NCI-H510A treated with DMSO at 0.1 percent for 48 hours (cell line): ENCODE measurements around the gene ATP6V0C.

ENCODE experiments used
- DNase-seq: peaks from one replicate; lab custom pipeline; 2025; lab: John Stamatoyannopoulos, UW

The ATP6V0C gene

GRCh38 chr16:2513405-2514332, at the start of gene ATP6V0C:
ATP6V0C (plus strand) TSS chr16:2513952; CDS start chr16:2514104, 152 bp downstream.
- peak; percentile 84 for DNase-seq

- no peak for DNase-seq
These were observed 49.4 kb upstream of the ATP6V0C start for GRCh38 chr16:2464333-2464732.

GRCh38 chr16:2465653-2466415, 47.9 kb upstream of the ATP6V0C start:
- DNase-seq: no peak

- no peak for DNase-seq
These were observed 46.9 kb upstream of the ATP6V0C start for GRCh38 chr16:2466667-2467527.

- DNase-seq: peak; percentile 37
These were observed 46.1 kb upstream of the ATP6V0C start for GRCh38 chr16:2467528-2468232.

GRCh38 chr16:2468233-2468724, 45.5 kb upstream of the ATP6V0C start:
- no peak for DNase-seq

GRCh38 chr16:2468725-2469398, 44.9 kb upstream of the ATP6V0C start:
- DNase-seq: peak; percentile 63

GRCh38 chr16:2469399-2470233, 44.1 kb upstream of the ATP6V0C start:
- peak; percentile 30 for DNase-seq

GRCh38 chr16:2470234-2470601, 43.5 kb upstream of the ATP6V0C start:
- DNase-seq: no peak

GRCh38 chr16:2470603-2471015, 43.1 kb upstream of the ATP6V0C start:
- DNase-seq: peak; percentile 21

- no peak for DNase-seq
These were observed 42.6 kb upstream of the ATP6V0C start, which contains the start of gene NTN3 for GRCh38 chr16:2471016-2471652. NTN3 (plus strand) TSS chr16:2471297; CDS start chr16:2471702, 405 bp downstream.

- DNase-seq: no peak
These were observed 41.9 kb upstream of the ATP6V0C start for GRCh38 chr16:2471653-2472487.

GRCh38 chr16:2472488-2472864, 41.3 kb upstream of the ATP6V0C start:
- DNase-seq: no peak

GRCh38 chr16:2472885-2473445, 40.8 kb upstream of the ATP6V0C start:
- DNase-seq: no peak

GRCh38 chr16:2473446-2473926, 40.3 kb upstream of the ATP6V0C start:
- DNase-seq: no peak

GRCh38 chr16:2473999-2474876, 39.5 kb upstream of the ATP6V0C start:
- no peak for DNase-seq
